K562 (cell line): ENCODE data around the gene CRYAB. TPM values are rescaled to one million over a fixed set of nuclear protein-coding genes. Genes with fewer than 3 reads are reported as not detected.

Source experiments
- CAMTA2 ChIP-seq: fragments of 250-450 bp; sonication (Bioruptor Pico); conservative IDR thresholded peaks from 2 replicates; pipeline ENCODE4 v1.5.1; 2022
- CREBBP ChIP-seq: IDR thresholded peaks from one replicate; pipeline ENCODE4 v1.6.1; 2012; ENCODE audit warnings: low read depth, mild to moderate bottlenecking, control low read depth, inconsistent platforms, low read length
- CREM ChIP-seq: IDR thresholded peaks from 2 replicates; pipeline ENCODE4 v1.6.1; 2014; ENCODE audit warnings: antibody characterized with exemption, low read depth
- DNMT1 ChIP-seq: fragments of 450-650 bp; IDR thresholded peaks from 2 replicates; pipeline ENCODE4 v1.6.1; 2016; ENCODE audit warnings: antibody characterized with exemption, mild to moderate bottlenecking
- KAT7 ChIP-seq: sonication (generic); formaldehyde crosslinking; IDR thresholded peaks from 2 replicates; pipeline ENCODE4 v1.8.0; 2022; ENCODE audit warnings: missing genetic modification reagents, mild to moderate bottlenecking, borderline replicate concordance
- KLF1 ChIP-seq: fragments of 450-650 bp; IDR thresholded peaks from 2 replicates; pipeline ENCODE4 v1.6.1; 2016; ENCODE audit warnings: missing genetic modification characterization, missing compliant biosample characterization
- MXI1 ChIP-seq: IDR thresholded peaks from 2 replicates; pipeline ENCODE4 v1.6.1; 2011; ENCODE audit warnings: low read depth, mild to moderate bottlenecking, improper control_type of control experiment, low read length
- MYBL2 ChIP-seq, 2 experiments: fragments of 450-650 bp in 1 of 2; sonication (generic) in 1 of 2; formaldehyde crosslinking in 1 of 2; IDR thresholded peaks; 2 replicates each; pipeline versions ENCODE4 v1.6.1 to v1.8.1; 2017 to 2022; ENCODE audit warnings: borderline replicate concordance in 1 of 2, inconsistent platforms in 1 of 2, low read depth in 1 of 2, mild to moderate bottlenecking in 1 of 2, missing genetic modification reagents in 1 of 2, moderate library complexity in 1 of 2
- POLR2B ChIP-seq: fragments of 450-650 bp; IDR thresholded peaks from 2 replicates; pipeline ENCODE4 v1.6.1; 2018; ENCODE audit warnings: low read depth; ENCODE audit not compliant: partially characterized antibody
- SIX5 ChIP-seq, 2 experiments: IDR thresholded peaks; 2 replicates each; pipeline ENCODE4 v1.6.1; 2011; ENCODE audit warnings: low read length in 2 of 2, borderline replicate concordance in 1 of 2, low read depth in 1 of 2, mild to moderate bottlenecking in 1 of 2, moderate library complexity in 1 of 2; ENCODE audit not compliant: insufficient read depth in 1 of 2
- TEAD1 ChIP-seq, 2 experiments: fragments of 450-650 bp in 1 of 2; sonication (generic) in 1 of 2; formaldehyde crosslinking; IDR thresholded peaks; 2 replicates each; pipeline versions ENCODE4 v1.4.0 to v1.8.0; 2020 to 2022; ENCODE audit warnings: mild to moderate bottlenecking in 2 of 2, missing genetic modification reagents in 1 of 2
- ZFP36 ChIP-seq: fragments of 150-350 bp; IDR thresholded peaks from 2 replicates; pipeline ENCODE4 v1.6.1; 2018; ENCODE audit warnings: low read length, low read depth; ENCODE audit not compliant: partially characterized antibody
- ZNF184 ChIP-seq: sonication (generic); formaldehyde crosslinking; IDR thresholded peaks from 2 replicates; pipeline ENCODE4 v1.5.0; 2020; ENCODE audit warnings: missing genetic modification reagents
- ZNF444 ChIP-seq: fragments of 250-450 bp; sonication (Bioruptor Pico); IDR thresholded peaks from 2 replicates; pipeline ENCODE4 v1.4.0; 2020; ENCODE audit warnings: mild to moderate bottlenecking, moderate library complexity
- polyA plus RNA-seq, 8 experiments: library from polyadenylated mRNA; depleted of rRNA in 4 of 8; stranded (reverse) in 5 of 8; unstranded in 3 of 8; fragments of >200 nt; fragmentation: Nextera tagmentation in 2 of 8; fragmentation: Illumina TruSeq in 1 of 8; extraction: Ambion mirVana in 2 of 8; extraction: Trizol in 1 of 8; gene quantifications; 2 replicates each; pipeline versions ENCODE4 v1.2.1 to v1.2.3, GENCODE V29; 2011 to 2014; ENCODE audit warnings: inconsistent platforms in 1 of 8, missing spikeins in 1 of 8
- total RNA-seq, 7 experiments: library from RNA; depleted of rRNA in 6 of 7; stranded (reverse); fragments of >200 nt in 6 of 7; fragmentation: Illumina TruSeq in 2 of 7; extraction: Trizol in 2 of 7; gene quantifications; 2 replicates each; pipeline versions ENCODE4 v1.2.1 to v1.2.3, GENCODE V29; 2011 to 2021; ENCODE audit warnings: low replicate concordance in 1 of 7
- TF ChIP-seq, protein P1 (sequence below): sonication (generic); formaldehyde crosslinking; IDR thresholded peaks from 2 replicates; pipeline ENCODE4 v1.8.1; 2022; ENCODE audit warnings: missing genetic modification reagents
- TF ChIP-seq, protein P2 (sequence below): fragments of 250-450 bp; sonication (Bioruptor Pico); IDR thresholded peaks from 2 replicates; pipeline ENCODE4 v1.4.0; 2020; ENCODE audit warnings: borderline replicate concordance
- TF ChIP-seq, protein P3 (sequence below), 2 experiments: IDR thresholded peaks in 1 of 2; conservative IDR thresholded peaks in 1 of 2; 2 replicates each; pipeline ENCODE4 v1.6.1; 2016; ENCODE audit warnings: low read depth in 2 of 2, mild to moderate bottlenecking in 1 of 2, missing compliant biosample characterization in 1 of 2, missing genetic modification characterization in 1 of 2, moderate library complexity in 1 of 2
- TF ChIP-seq, protein P4 (sequence below), 2 experiments: fragments of 450-650 bp; conservative IDR thresholded peaks; 2 replicates each; pipeline ENCODE4 v1.6.1; 2017; ENCODE audit warnings: mild to moderate bottlenecking in 2 of 2, moderate library complexity in 2 of 2

Gene CRYAB
- total and polyA plus RNA-seq, 9 of the 15 experiments (the other 6 are each of a cell fraction or from before 2014, with no cell fraction given): 0.83 to 7.5 (median 3.6) TPM

DNA sequence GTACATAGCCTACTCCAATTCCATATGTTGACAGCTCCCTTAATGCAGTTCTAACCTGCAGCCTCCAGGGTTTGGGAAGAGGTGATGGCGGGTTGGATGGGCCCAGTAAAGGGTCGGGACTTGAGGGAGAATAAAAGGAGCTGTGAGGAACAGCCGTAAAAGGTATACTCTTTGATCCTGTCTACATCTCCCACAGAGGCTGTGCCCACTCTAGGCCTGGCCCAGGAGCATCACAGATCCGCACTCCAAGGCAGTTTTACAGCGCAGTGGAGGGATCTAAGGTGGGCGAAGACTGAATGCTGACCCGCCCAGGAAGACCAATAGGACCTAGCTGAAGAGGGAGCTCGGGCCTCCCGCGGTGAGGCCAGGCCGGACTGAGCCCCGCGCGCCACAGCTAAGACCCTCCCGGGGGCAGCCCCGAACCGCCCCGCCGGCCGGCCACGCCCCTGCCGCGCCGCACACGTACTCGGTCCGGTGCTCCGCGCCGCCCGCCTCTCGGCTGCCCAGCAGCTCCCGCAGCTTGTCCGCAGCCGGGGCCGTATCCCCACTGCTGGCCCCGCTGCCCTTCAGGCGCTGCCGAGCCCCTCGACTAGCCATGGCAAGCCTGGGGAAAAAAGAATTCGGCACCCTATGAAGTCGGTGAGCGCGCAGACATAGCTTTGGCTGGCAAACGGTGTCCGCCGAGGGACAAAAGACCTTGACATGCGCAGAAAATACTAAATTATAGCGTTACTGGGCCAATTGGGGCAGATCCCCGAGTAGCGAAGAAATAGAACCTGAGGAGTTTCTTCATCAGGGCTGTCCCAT lies 40.5 kb downstream of the CRYAB start, which contains the start of gene ALG9 (continued):
- TF ChIP-seq, protein P1, sequence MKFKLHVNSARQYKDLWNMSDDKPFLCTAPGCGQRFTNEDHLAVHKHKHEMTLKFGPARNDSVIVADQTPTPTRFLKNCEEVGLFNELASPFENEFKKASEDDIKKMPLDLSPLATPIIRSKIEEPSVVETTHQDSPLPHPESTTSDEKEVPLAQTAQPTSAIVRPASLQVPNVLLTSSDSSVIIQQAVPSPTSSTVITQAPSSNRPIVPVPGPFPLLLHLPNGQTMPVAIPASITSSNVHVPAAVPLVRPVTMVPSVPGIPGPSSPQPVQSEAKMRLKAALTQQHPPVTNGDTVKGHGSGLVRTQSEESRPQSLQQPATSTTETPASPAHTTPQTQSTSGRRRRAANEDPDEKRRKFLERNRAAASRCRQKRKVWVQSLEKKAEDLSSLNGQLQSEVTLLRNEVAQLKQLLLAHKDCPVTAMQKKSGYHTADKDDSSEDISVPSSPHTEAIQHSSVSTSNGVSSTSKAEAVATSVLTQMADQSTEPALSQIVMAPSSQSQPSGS (CRISPR knock-in tag): no peak
- TF ChIP-seq KAT7 (peak; percentile 31; the same call in 1 of the 2 replicates), CAMTA2 (CRISPR knock-in tag) (0 out of 2 replicates have a peak, but pooled peaks have one; percentile 56), ZFP36 (no peak), DNMT1 (no peak), KLF1 (tag) (peak; percentile 67; the same call in 1 of the 2 replicates), ZNF184 (no peak), TEAD1 (CRISPR knock-in tag; IDR thresholded peaks at IDR 0.05) (peak in 1 of 2 experiments; percentile 77; a peak in 1 of 4 replicates), SIX5 (IDR thresholded peaks at IDR 0.05; ENCODE audit: borderline replicate concordance in 1 of 2, insufficient read depth in 1 of 2, low read depth in 1 of 2, low read length in 2 of 2) (no peak), CREM (no peak; the same call in 1 of the 2 replicates), ZNF444 (CRISPR knock-in tag) (no peak), MXI1 (0 out of 2 replicates have a peak, but pooled peaks have one; percentile 9), POLR2B (peak; percentile 49), CREBBP (no peak), MYBL2 (IDR thresholded peaks at IDR 0.05; ENCODE audit: low read depth) (no peak), MYBL2 (CRISPR knock-in tag; IDR thresholded peaks at IDR 0.05; ENCODE audit: borderline replicate concordance) (no peak)
- TF ChIP-seq, protein P2, sequence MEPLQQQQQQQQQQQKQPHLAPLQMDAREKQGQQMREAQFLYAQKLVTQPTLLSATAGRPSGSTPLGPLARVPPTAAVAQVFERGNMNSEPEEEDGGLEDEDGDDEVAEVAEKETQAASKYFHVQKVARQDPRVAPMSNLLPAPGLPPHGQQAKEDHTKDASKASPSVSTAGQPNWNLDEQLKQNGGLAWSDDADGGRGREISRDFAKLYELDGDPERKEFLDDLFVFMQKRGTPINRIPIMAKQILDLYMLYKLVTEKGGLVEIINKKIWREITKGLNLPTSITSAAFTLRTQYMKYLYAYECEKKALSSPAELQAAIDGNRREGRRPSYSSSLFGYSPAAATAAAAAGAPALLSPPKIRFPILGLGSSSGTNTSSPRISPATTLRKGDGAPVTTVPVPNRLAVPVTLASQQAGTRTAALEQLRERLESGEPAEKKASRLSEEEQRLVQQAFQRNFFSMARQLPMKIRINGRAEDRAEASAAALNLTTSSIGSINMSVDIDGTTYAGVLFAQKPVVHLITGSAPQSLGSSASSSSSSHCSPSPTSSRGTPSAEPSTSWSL: 0 out of 2 replicates have a peak, but pooled peaks have one; percentile 36
- TF ChIP-seq, protein P3, sequence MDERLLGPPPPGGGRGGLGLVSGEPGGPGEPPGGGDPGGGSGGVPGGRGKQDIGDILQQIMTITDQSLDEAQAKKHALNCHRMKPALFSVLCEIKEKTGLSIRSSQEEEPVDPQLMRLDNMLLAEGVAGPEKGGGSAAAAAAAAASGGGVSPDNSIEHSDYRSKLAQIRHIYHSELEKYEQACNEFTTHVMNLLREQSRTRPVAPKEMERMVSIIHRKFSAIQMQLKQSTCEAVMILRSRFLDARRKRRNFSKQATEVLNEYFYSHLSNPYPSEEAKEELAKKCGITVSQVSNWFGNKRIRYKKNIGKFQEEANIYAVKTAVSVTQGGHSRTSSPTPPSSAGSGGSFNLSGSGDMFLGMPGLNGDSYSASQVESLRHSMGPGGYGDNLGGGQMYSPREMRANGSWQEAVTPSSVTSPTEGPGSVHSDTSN (CRISPR knock-in tag; IDR thresholded peaks at IDR 0.05; ENCODE audit: low read depth): no peak
- TF ChIP-seq, protein P3 (tag; conservative IDR thresholded peaks at IDR 0.05; ENCODE audit: low read depth): peak; percentile 20; the same call in 1 of the 2 replicates
- TF ChIP-seq, protein P4, sequence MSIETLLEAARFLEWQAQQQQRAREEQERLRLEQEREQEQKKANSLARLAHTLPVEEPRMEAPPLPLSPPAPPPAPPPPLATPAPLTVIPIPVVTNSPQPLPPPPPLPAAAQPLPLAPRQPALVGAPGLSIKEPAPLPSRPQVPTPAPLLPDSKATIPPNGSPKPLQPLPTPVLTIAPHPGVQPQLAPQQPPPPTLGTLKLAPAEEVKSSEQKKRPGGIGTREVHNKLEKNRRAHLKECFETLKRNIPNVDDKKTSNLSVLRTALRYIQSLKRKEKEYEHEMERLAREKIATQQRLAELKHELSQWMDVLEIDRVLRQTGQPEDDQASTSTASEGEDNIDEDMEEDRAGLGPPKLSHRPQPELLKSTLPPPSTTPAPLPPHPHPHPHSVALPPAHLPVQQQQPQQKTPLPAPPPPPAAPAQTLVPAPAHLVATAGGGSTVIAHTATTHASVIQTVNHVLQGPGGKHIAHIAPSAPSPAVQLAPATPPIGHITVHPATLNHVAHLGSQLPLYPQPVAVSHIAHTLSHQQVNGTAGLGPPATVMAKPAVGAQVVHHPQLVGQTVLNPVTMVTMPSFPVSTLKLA (conservative IDR thresholded peaks at IDR 0.05): peak in 1 of 2 experiments; percentile 86; a peak in 2 of 4 replicates
